HepG2 (cell line): ENCODE results near the gene EGLN1. TPM values are rescaled to one million over a fixed set of nuclear protein-coding genes. Genes with fewer than 3 reads are reported as not detected.

Source experiments
- ATAC-seq: fragments of 200-7000 bp; cut with Tn5 transposase; 3 replicates; pipeline ENCODE4 v1.9.1; 2020; ENCODE audit warnings: mild to moderate bottlenecking, moderate library complexity
- BruUV-seq: library from RNA; stranded (reverse); fragments of 400-500 nt; replicated peaks from 2 replicates; lab custom pipeline; 2021; lab: Mats Ljungman, UMichigan
- CTCF ChIA-PET: fragments of 300-600 bp; formaldehyde crosslinking; extraction: SDS; loops from one replicate; lab custom pipeline; 2021; ENCODE audit warnings: low total read pairs, inconsistent platforms, low intra/inter-chr PET ratio; lab: Yijun Ruan, JAX
- POLR2A ChIA-PET: fragments of 350-600 bp; sonication (Branson Sonifier 250); formaldehyde crosslinking; loops from one replicate; lab custom pipeline; 2020; ENCODE audit warnings: antibody characterized with exemption, inconsistent platforms; lab: Yijun Ruan, JAX
- DNase-seq: peaks from one replicate; pipeline ENCODE4 v3.0.0-alpha.2; 2015; ENCODE audit warnings: low spot score
- FAIRE-seq: peaks from 3 replicates; lab custom pipeline; 2011; peaks lifted over from hg19 to GRCh38; lab: Jason Lieb, UNC
- H2AFZ ChIP-seq: one replicate; pipeline ENCODE4 v1.6.1; 2011; ENCODE audit warnings: low read length, inconsistent platforms
- H3K27ac ChIP-seq: fragments of 300-600 bp; 3 replicates; pipeline ENCODE4 v1.8.0; 2011; ENCODE audit warnings: mixed run types, mild to moderate bottlenecking, mixed read lengths, low read length, inconsistent platforms; ENCODE audit not compliant: insufficient read depth; ENCODE audit errors: extremely low read length
- H3K27me3 ChIP-seq, 2 experiments: fragments of 200-600 bp in 1 of 2; 2 replicates in 1 of 2; 3 replicates in 1 of 2; pipeline versions ENCODE4 v1.6.0 to v1.8.0; 2011; ENCODE audit warnings: low read length in 2 of 2, mild to moderate bottlenecking in 2 of 2, moderate library complexity in 2 of 2, inconsistent platforms in 1 of 2; ENCODE audit not compliant: insufficient read depth in 2 of 2, control insufficient read depth in 1 of 2
- H3K36me3 ChIP-seq, 2 experiments: fragments of 200-600 bp in 1 of 2; replicated peaks in 1 of 2; 2 replicates in 1 of 2; 3 replicates in 1 of 2; pipeline versions ENCODE4 v1.5.1 to v1.8.0; 2011; ENCODE audit warnings: low read length in 2 of 2, inconsistent platforms in 1 of 2; ENCODE audit not compliant: insufficient read depth in 2 of 2, control insufficient read depth in 1 of 2
- H3K4me1 ChIP-seq: 2 replicates; pipeline ENCODE4 v1.5.1; 2012; ENCODE audit warnings: low read length, inconsistent platforms; ENCODE audit not compliant: insufficient read depth
- H3K4me2 ChIP-seq: 2 replicates; pipeline ENCODE4 v1.6.0; 2011; ENCODE audit warnings: low read depth, low read length, inconsistent platforms
- H3K4me3 ChIP-seq, 3 experiments: fragments of 200-600 bp in 1 of 3; sonication (generic), shearing (Covaris generic) in 1 of 3; replicated peaks in 1 of 3; 2 replicates each; pipeline ENCODE4 v1.5.1; 2011 to 2016; ENCODE audit warnings: low read length in 3 of 3, inconsistent platforms in 2 of 3, low read depth in 2 of 3, mild to moderate bottlenecking in 2 of 3, control low read depth in 1 of 3, mixed read lengths in 1 of 3; ENCODE audit not compliant: insufficient read depth in 1 of 3
- H3K79me2 ChIP-seq: one replicate; pipeline ENCODE4 v1.6.1; 2011; ENCODE audit warnings: low read length, inconsistent platforms; ENCODE audit not compliant: insufficient read depth
- H3K9ac ChIP-seq: 2 replicates; pipeline ENCODE4 v1.6.0; 2011; ENCODE audit warnings: mild to moderate bottlenecking, low read depth, low read length, inconsistent platforms; ENCODE audit not compliant: insufficient read depth
- H3K9me3 ChIP-seq: 2 replicates; pipeline ENCODE4 v1.5.1; 2012; ENCODE audit warnings: mild to moderate bottlenecking, low read length
- H4K20me1 ChIP-seq: 2 replicates; pipeline ENCODE4 v1.6.0; 2011; ENCODE audit warnings: inconsistent platforms, mild to moderate bottlenecking, low read length, moderate library complexity; ENCODE audit not compliant: insufficient read depth
- HNF4G ChIP-seq, 2 experiments: sonication (generic) in 1 of 2; formaldehyde crosslinking in 1 of 2; IDR thresholded peaks; 2 replicates each; pipeline versions ENCODE4 v1.4.0 to v1.6.1; 2011 to 2020; ENCODE audit warnings: borderline replicate concordance in 2 of 2, low read depth in 2 of 2, mild to moderate bottlenecking in 2 of 2, low read length in 1 of 2, missing genetic modification reagents in 1 of 2, moderate library complexity in 1 of 2
- KDM6A ChIP-seq: IDR thresholded peaks from 2 replicates; pipeline ENCODE4 v1.6.1; 2016; ENCODE audit warnings: low read depth
- NFKBIZ ChIP-seq: IDR thresholded peaks from 2 replicates; pipeline ENCODE4 v1.6.1; 2018; ENCODE audit warnings: missing genetic modification reagents, missing compliant biosample characterization
- PHB2 ChIP-seq: fragments of 450-650 bp; IDR thresholded peaks from 2 replicates; pipeline ENCODE4 v1.6.1; 2018; ENCODE audit not compliant: partially characterized antibody
- SYNCRIP ChIP-seq: fragments of 200-400 bp; formaldehyde crosslinking; IDR thresholded peaks from 2 replicates; pipeline ENCODE4 v1.6.1; 2018; ENCODE audit warnings: mild to moderate bottlenecking, low read depth, low read length; ENCODE audit not compliant: insufficient read depth
- TEAD2 ChIP-seq: sonication (generic); formaldehyde crosslinking; IDR thresholded peaks from 2 replicates; pipeline ENCODE4 v1.9.0; 2021; ENCODE audit warnings: missing genetic modification reagents
- ZMYM3 ChIP-seq: sonication (generic); formaldehyde crosslinking; IDR thresholded peaks from 2 replicates; pipeline ENCODE4 v1.5.1; 2020; ENCODE audit warnings: mild to moderate bottlenecking, missing genetic modification reagents
- ZNF260 ChIP-seq: sonication (generic); formaldehyde crosslinking; IDR thresholded peaks from 2 replicates; pipeline ENCODE4 v1.4.0; 2020; ENCODE audit warnings: missing genetic modification reagents, low read depth, mild to moderate bottlenecking, borderline replicate concordance
- ZNF331 ChIP-seq: sonication (generic); formaldehyde crosslinking; IDR thresholded peaks from 2 replicates; pipeline ENCODE4 v1.4.0; 2020; ENCODE audit warnings: missing genetic modification reagents
- ZNF33A ChIP-seq: sonication (generic); formaldehyde crosslinking; IDR thresholded peaks from 2 replicates; pipeline ENCODE4 v1.5.1; 2020; ENCODE audit warnings: missing genetic modification reagents, mild to moderate bottlenecking, moderate library complexity, borderline replicate concordance
- ZNF7 ChIP-seq: IDR thresholded peaks from 2 replicates; pipeline ENCODE4 v1.6.1; 2016; ENCODE audit warnings: missing biosample characterization, missing genetic modification reagents
- WGBS: methylation state at CpG from one replicate; pipeline ENCODE4 v1.1.6; 2017; ENCODE audit warnings: low lambda C conversion rate; 5-methylcytosine and 5-hydroxymethylcytosine counted together
- in situ Hi-C: cut with HindIII; loops from 2 replicates; pipeline ENCODE4 v1.10.0; 2017; ENCODE audit warnings: low pct_unique_long_range_greater_than_20kb; ENCODE audit not compliant: extremely low pct_ligation_motif_present
- intact Hi-C: fragments of 100-400 bp; cut with micrococcal nuclease; formaldehyde crosslinking; loops from one replicate; pipeline ENCODE4 v1.10.0; 2022; ENCODE audit not compliant: unreplicated experiment
- polyA plus RNA-seq, 8 experiments: library from polyadenylated mRNA; depleted of rRNA in 3 of 8; stranded (reverse) in 7 of 8; unstranded in 1 of 8; fragments of >200 nt; fragmentation: Illumina TruSeq in 4 of 8; extraction: Trizol in 4 of 8; gene quantifications; 2 replicates each; pipeline versions ENCODE4 v1.2.1 to v1.2.3, GENCODE V29; 2011 to 2016; ENCODE audit warnings: low read depth in 4 of 8, missing spikeins in 1 of 8, mixed read lengths in 1 of 8; ENCODE audit not compliant: insufficient read depth in 1 of 8
- total RNA-seq, 5 experiments: library from RNA; depleted of rRNA; stranded (reverse); fragments of >200 nt; fragmentation: Illumina TruSeq; extraction: Trizol; gene quantifications; 2 replicates each; pipeline ENCODE4 v1.2.3, GENCODE V29; 2016; ENCODE audit warnings: low read depth in 1 of 5
- TF ChIP-seq, protein P1 (sequence below): sonication (generic); formaldehyde crosslinking; IDR thresholded peaks from 2 replicates; pipeline ENCODE4 v1.5.0; 2020; ENCODE audit warnings: mild to moderate bottlenecking, missing genetic modification reagents
- TF ChIP-seq, protein P2 (sequence below): sonication (generic); formaldehyde crosslinking; IDR thresholded peaks from 2 replicates; pipeline ENCODE4 v1.4.0; 2020; ENCODE audit warnings: missing genetic modification reagents
- TF ChIP-seq, protein P3 (sequence below): sonication (generic); formaldehyde crosslinking; IDR thresholded peaks from 2 replicates; pipeline ENCODE4 v1.5.1; 2020; ENCODE audit warnings: mild to moderate bottlenecking, missing genetic modification reagents, borderline replicate concordance

The EGLN1 gene
- total and polyA plus RNA-seq, 2 of the 13 experiments (the other 11 are each of a cell fraction or from before 2014, with no cell fraction given): 34.4 to 44.1 TPM

- TF ChIP-seq ZNF7 (CRISPR knock-in tag): no peak
- TF ChIP-seq SYNCRIP: no peak
- no peak for TF ChIP-seq HNF4G (IDR thresholded peaks at IDR 0.05; ENCODE audit: borderline replicate concordance, low read depth, low read length)
- no peak for TF ChIP-seq HNF4G (CRISPR knock-in tag; IDR thresholded peaks at IDR 0.05; ENCODE audit: borderline replicate concordance, low read depth)
- TF ChIP-seq, protein P1, sequence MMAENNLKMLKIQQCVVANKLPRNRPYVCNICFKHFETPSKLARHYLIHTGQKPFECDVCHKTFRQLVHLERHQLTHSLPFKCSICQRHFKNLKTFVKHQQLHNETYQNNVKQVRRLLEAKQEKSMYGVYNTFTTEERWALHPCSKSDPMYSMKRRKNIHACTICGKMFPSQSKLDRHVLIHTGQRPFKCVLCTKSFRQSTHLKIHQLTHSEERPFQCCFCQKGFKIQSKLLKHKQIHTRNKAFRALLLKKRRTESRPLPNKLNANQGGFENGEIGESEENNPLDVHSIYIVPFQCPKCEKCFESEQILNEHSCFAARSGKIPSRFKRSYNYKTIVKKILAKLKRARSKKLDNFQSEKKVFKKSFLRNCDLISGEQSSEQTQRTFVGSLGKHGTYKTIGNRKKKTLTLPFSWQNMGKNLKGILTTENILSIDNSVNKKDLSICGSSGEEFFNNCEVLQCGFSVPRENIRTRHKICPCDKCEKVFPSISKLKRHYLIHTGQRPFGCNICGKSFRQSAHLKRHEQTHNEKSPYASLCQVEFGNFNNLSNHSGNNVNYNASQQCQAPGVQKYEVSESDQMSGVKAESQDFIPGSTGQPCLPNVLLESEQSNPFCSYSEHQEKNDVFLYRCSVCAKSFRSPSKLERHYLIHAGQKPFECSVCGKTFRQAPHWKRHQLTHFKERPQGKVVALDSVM (CRISPR knock-in tag): no peak
- TF ChIP-seq NFKBIZ (CRISPR knock-in tag): no peak
Observed at GRCh38 chr1:231396643-231397042, 25.4 kb downstream of the EGLN1 start (continued).

DNA sequence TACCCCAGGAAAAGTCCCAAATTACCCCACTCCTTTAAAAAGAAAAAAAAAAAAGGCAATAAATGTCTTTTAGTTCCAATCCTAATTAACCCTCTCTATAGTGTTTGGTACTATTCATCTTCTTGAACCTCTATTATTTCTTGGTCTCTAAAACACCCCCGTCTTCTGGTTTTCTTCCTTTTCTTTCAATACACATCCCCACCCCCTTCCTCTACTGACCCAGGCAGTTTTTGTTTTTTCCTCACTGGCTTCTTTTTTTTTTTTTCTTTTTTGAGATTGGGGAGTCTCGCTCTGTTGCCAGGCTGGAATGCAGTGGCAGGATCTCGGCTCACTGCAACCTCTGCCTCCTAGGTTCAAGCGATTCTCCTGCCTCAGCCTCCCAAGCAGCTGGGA, 26.1 kb downstream of the EGLN1 start:
- Histone ChIP-seq H3K27ac (peak overlapping the region; percentile 44), H3K4me1 (peaks cover 82% of the 10 kb centered on the region), H3K4me2 (no peak overlapping the region), H4K20me1 (peaks cover 78% of the 10 kb centered on the region), H3K79me2 (peaks cover 96% of the 10 kb centered on the region), H3K9me3 (no peaks in the 10 kb centered on the region), H2AFZ (no peak overlapping the region), H3K36me3 (peaks cover 0 to 27% of the 10 kb centered on the region in 2 experiments), H3K9ac (0 out of 2 replicates have a peak overlapping the region, but pooled peaks have one; percentile 6), H3K27me3 (no peaks in the 10 kb centered on the region), H3K4me3 (no peak overlapping the region)
- BruUV-seq: no TSS peak
- ATAC-seq: no peak
- 96% methylated on average over 4 of the region's 4 CpGs for WGBS
- in situ Hi-C loops: no loop called here
- TF ChIP-seq PHB2 (no peak), TEAD2 (no peak), ZNF331 (CRISPR knock-in tag) (no peak), ZNF33A (CRISPR knock-in tag) (no peak), ZNF260 (CRISPR knock-in tag) (no peak), KDM6A (CRISPR knock-in tag) (no peak), ZMYM3 (CRISPR knock-in tag) (no peak)
- TF ChIP-seq, protein P2, sequence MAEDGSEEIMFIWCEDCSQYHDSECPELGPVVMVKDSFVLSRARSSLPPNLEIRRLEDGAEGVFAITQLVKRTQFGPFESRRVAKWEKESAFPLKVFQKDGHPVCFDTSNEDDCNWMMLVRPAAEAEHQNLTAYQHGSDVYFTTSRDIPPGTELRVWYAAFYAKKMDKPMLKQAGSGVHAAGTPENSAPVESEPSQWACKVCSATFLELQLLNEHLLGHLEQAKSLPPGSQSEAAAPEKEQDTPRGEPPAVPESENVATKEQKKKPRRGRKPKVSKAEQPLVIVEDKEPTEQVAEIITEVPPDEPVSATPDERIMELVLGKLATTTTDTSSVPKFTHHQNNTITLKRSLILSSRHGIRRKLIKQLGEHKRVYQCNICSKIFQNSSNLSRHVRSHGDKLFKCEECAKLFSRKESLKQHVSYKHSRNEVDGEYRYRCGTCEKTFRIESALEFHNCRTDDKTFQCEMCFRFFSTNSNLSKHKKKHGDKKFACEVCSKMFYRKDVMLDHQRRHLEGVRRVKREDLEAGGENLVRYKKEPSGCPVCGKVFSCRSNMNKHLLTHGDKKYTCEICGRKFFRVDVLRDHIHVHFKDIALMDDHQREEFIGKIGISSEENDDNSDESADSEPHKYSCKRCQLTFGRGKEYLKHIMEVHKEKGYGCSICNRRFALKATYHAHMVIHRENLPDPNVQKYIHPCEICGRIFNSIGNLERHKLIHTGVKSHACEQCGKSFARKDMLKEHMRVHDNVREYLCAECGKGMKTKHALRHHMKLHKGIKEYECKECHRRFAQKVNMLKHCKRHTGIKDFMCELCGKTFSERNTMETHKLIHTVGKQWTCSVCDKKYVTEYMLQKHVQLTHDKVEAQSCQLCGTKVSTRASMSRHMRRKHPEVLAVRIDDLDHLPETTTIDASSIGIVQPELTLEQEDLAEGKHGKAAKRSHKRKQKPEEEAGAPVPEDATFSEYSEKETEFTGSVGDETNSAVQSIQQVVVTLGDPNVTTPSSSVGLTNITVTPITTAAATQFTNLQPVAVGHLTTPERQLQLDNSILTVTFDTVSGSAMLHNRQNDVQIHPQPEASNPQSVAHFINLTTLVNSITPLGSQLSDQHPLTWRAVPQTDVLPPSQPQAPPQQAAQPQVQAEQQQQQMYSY (CRISPR knock-in tag): no peak
- TF ChIP-seq, protein P3, sequence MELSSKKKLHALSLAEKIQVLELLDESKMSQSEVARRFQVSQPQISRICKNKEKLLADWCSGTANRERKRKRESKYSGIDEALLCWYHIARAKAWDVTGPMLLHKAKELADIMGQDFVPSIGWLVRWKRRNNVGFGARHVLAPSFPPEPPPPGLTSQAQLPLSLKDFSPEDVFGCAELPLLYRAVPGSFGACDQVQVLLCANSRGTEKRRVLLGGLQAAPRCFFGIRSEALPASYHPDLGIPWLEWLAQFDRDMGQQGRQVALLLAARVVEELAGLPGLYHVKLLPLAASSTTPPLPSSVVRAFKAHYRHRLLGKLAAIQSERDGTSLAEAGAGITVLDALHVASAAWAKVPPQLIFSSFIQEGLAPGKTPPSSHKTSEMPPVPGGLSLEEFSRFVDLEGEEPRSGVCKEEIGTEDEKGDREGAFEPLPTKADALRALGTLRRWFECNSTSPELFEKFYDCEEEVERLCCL (CRISPR knock-in tag): no peak
- intact Hi-C loops: no loop called here
- ChIA-PET POLR2A (interaction anchor here (0.9 kb wide), 2 partner anchors 58 to 154 kb away, joined by 3 read pairs; partner anchors contain the start of genes EXOC8 and SPRTN), CTCF (no interaction called here)
- DNase-seq: no peak
- FAIRE-seq: no peak
